Sigmoid colon (tissue), 7 donors: ENCODE results near the gene TFIP11. TPM values are rescaled to one million over a fixed set of nuclear protein-coding genes. Genes with fewer than 3 reads are reported as not detected.

ENCODE experiments used
- DNase-seq: peaks from one replicate; pipeline ENCODE4 v3.0.0-alpha.2; 2019
- H3K27ac ChIP-seq, 4 donors: fragments of 200-600 bp; sonication (generic); one replicate each; pipeline ENCODE4 v1.5.1; 2016 to 2019; ENCODE audit warnings: mild to moderate bottlenecking in 1 of 4
- H3K27me3 ChIP-seq, 3 donors: fragments of 200-600 bp; sonication (generic); one replicate each; pipeline ENCODE4 v1.5.1; 2019; ENCODE audit warnings: mild to moderate bottlenecking in 1 of 3
- H3K36me3 ChIP-seq, 4 donors: fragments of 200-600 bp; sonication (generic); one replicate each; pipeline ENCODE4 v1.5.1; 2016 to 2019
- H3K4me1 ChIP-seq, 4 donors: fragments of 200-600 bp; sonication (generic); one replicate each; pipeline ENCODE4 v1.5.1; 2017 to 2019
- H3K4me3 ChIP-seq, 4 donors: fragments of 200-600 bp; sonication (generic); one replicate each; pipeline ENCODE4 v1.5.1; 2017 to 2019; ENCODE audit warnings: mild to moderate bottlenecking in 2 of 4, moderate library complexity in 1 of 4
- H3K9me3 ChIP-seq, 4 donors: fragments of 200-600 bp in 3 of 4; sonication (generic) in 3 of 4; one replicate each; pipeline versions ENCODE4 v1.5.1 to v1.6.1; 2013 to 2019
- CTCF ChIP-seq, 4 experiments: fragments of 450-650 bp in 3 of 4; fragments of 200-600 bp in 1 of 4; IDR thresholded peaks; one replicate each; pipeline ENCODE4 v1.5.1; 2016 to 2019; ENCODE audit warnings: antibody characterized with exemption in 4 of 4, mild to moderate bottlenecking in 3 of 4, moderate library complexity in 2 of 4
- EP300 ChIP-seq, 4 donors: sonication (generic); formaldehyde crosslinking; IDR thresholded peaks; one replicate each; pipeline ENCODE4 v1.6.1; 2017; ENCODE audit warnings: antibody characterized with exemption in 4 of 4
- POLR2A ChIP-seq, 2 donors: fragments of 450-650 bp; IDR thresholded peaks; one replicate each; pipeline ENCODE4 v1.6.1; 2016; ENCODE audit warnings: antibody characterized with exemption in 2 of 2, mild to moderate bottlenecking in 2 of 2, moderate library complexity in 2 of 2
- POLR2AphosphoS5 ChIP-seq, 4 donors: sonication (generic); formaldehyde crosslinking; IDR thresholded peaks; one replicate each; pipeline ENCODE4 v1.6.1; 2017; ENCODE audit warnings: antibody characterized with exemption in 4 of 4
- WGBS, 2 donors: extraction: QIAGEN DNeasy Blood & Tissue Kit; methylation state at CpG; one replicate each; pipeline ENCODE4 v1.1.7; 2013; 5-methylcytosine and 5-hydroxymethylcytosine counted together
- intact Hi-C: fragments of 100-400 bp; cut with DNase I; formaldehyde crosslinking; loops from one replicate; pipeline ENCODE4 v1.15.1; 2023
- polyA plus RNA-seq, 3 donors: library from polyadenylated mRNA; stranded (reverse); fragments of 200-250 nt; gene quantifications; one replicate each; pipeline ENCODE4 v1.2.3, GENCODE V29; 2013
- small RNA-seq, 3 donors: library from RNA; depleted of rRNA; stranded (forward); fragments of <200 nt; gene quantifications; one replicate each; pipeline ENCODE3, GENCODE V24; 2016
- total RNA-seq, 4 donors: library from RNA; depleted of rRNA; stranded (reverse); fragments of >200 nt; gene quantifications; one replicate each; pipeline ENCODE4 v1.1.0, GENCODE V29; 2016
- donor health status: healthy with polysubstance abuse.
- donor health status: Bipolar disorder and iron deficiency.
- donor health status: healthy.

Gene TFIP11
- total and polyA plus RNA-seq, 7 donors, result 8.4 to 19.1 (median 15.0) TPM

GRCh38 chr22:26442086-26442756 lies 70.1 kb downstream of the TFIP11 start:
- no peak for TF ChIP-seq POLR2A (IDR thresholded peaks at IDR 0.05)
- no peak for TF ChIP-seq POLR2AphosphoS5 (IDR thresholded peaks at IDR 0.05)
- TF ChIP-seq EP300 (IDR thresholded peaks at IDR 0.05), result no peak
- no peak for TF ChIP-seq CTCF (IDR thresholded peaks at IDR 0.05)
- Histone ChIP-seq H3K27me3 (no peaks in the 10 kb centered on the region), H3K4me3 (no peak overlapping the region), H3K9me3 (no peaks in the 10 kb centered on the region), H3K27ac (no peak overlapping the region), H3K36me3 (no peaks in the 10 kb centered on the region), H3K4me1 (peaks cover 0 to 8% (median 7%) of the 10 kb centered on the region in 4 donors)
- intact Hi-C loops, result no loop called here
- WGBS, 2 donors, result 84 to 91% methylated on average over 4 of the region's 4 CpGs
- DNase-seq, result no peak

Small RNAs within 50 kb of the gene (small RNA-seq; reads per million reads assigned to genes)
- 0 to 0.32 (median 0) reads per million in 3 donors for gene MIR548J

Other genes starting within 250 kb of the TFIP11 start
- 1 to 10 TPM in 3 of 4 donors, under 1 TPM in 1; 0.83 to 1.6 (median 1.3) TPM for gene ASPHD2, start 83.2 kb downstream of the TFIP11 start, total RNA-seq
- 1 to 10 TPM; 1.2 to 3.4 (median 1.8) TPM for gene ASPHD2, start 83.2 kb downstream of the TFIP11 start, polyA plus RNA-seq
- 10 to 100 TPM; 16.0 to 48.7 (median 20.5) TPM for gene HPS4, start 28.7 kb downstream of the TFIP11 start, total RNA-seq
- 10 to 100 TPM in 1 of 3 donors, 1 to 10 TPM in 2; 4.8 to 19.0 (median 9.0) TPM for gene HPS4, start 28.7 kb downstream of the TFIP11 start, polyA plus RNA-seq
- 10 to 100 TPM in 3 of 4 donors, 1 to 10 TPM in 1; 10.0 to 17.4 (median 11.3) TPM for gene SRRD, start 28.6 kb downstream of the TFIP11 start, total RNA-seq
- 10 to 100 TPM in 1 of 3 donors, 1 to 10 TPM in 2; 4.4 to 10.0 (median 4.8) TPM for gene SRRD, start 28.6 kb downstream of the TFIP11 start, polyA plus RNA-seq
- 10 to 100 TPM; 15.9 to 24.3 (median 17.2) TPM for gene TPST2, start 77.7 kb upstream of the TFIP11 start, total RNA-seq
- 10 to 100 TPM in 1 of 3 donors, 1 to 10 TPM in 2; 5.1 to 13.8 (median 5.4) TPM for gene TPST2, start 77.7 kb upstream of the TFIP11 start, polyA plus RNA-seq
- 1 to 10 TPM in 1 of 4 donors, under 1 TPM in 1, not detected in 2; 0.82 to 1.8 TPM for gene CRYBB1, start 105.6 kb upstream of the TFIP11 start, total RNA-seq
- 1 to 10 TPM in 1 of 3 donors, under 1 TPM in 1, not detected in 1; 0.47 to 3.0 TPM for gene CRYBB1, start 105.6 kb upstream of the TFIP11 start, polyA plus RNA-seq
- not detected for gene CRYBA4, start 109.5 kb upstream of the TFIP11 start, total RNA-seq
- gene CRYBA4, start 109.5 kb upstream of the TFIP11 start, polyA plus RNA-seq, result not detected
- gene MIAT, start 145.1 kb upstream of the TFIP11 start, total RNA-seq, result 1 to 10 TPM in 3 of 4 donors, under 1 TPM in 1; 0.82 to 1.7 (median 1.3) TPM
- gene MIAT, start 145.1 kb upstream of the TFIP11 start, polyA plus RNA-seq, result 1 to 10 TPM in 1 of 3 donors, under 1 TPM in 1, not detected in 1; under 0.01 to 3.4 TPM